NCI-H2107 treated with DMSO at 0.1 percent for 48 hours (cell line): Measurements from ENCODE around the gene WDR89.
"Not testable (repeated sequence)": the region's sequence is repeated elsewhere in the genome, so short reads cannot be mapped to it uniquely, and the experiment has no call there.

Experiments used
- DNase-seq: peaks from one replicate; lab custom pipeline; 2025; ENCODE audit not compliant: unreplicated experiment; lab: John Stamatoyannopoulos, UW

WDR89 gene

DNA sequence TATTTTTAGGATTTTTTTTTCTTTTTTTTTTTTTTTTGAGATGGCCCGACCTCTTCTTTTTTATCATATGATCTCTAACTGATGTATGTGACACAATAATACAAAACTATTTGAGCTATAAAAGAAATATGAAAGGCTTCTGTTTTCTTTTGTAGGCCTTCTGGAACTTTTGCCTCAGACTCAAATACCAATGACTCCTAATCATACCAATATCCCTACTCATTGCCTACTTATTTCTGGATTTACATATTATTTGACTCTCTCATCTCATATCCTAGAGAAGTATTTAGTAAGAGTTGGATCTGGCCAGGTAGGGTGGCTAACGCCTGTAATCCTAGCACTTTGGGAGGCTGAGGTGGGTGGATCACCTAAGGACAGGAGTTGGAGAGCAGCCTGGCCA, 12.7 kb upstream of the WDR89 start:
- DNase-seq: no peak

DNA sequence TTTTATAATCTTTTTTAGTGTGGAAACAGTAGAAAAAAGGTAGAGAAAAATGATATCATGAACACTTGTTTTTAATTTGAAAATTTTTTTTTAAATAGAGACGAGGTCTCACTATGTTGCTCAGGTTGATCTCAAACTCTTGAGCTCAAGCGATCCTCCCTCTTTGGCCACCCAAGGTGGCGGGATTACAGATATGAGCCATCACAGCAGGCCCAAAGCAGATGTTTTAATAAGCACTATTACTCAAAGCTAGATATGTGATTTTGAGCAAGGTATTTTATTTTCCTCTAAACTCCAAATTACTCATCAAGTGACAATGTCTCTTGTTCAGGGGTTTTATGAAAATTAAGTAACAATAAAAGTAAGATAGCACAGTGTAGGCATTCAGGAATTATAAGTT, 10.7 kb upstream of the WDR89 start:
- no peak for DNase-seq

DNA sequence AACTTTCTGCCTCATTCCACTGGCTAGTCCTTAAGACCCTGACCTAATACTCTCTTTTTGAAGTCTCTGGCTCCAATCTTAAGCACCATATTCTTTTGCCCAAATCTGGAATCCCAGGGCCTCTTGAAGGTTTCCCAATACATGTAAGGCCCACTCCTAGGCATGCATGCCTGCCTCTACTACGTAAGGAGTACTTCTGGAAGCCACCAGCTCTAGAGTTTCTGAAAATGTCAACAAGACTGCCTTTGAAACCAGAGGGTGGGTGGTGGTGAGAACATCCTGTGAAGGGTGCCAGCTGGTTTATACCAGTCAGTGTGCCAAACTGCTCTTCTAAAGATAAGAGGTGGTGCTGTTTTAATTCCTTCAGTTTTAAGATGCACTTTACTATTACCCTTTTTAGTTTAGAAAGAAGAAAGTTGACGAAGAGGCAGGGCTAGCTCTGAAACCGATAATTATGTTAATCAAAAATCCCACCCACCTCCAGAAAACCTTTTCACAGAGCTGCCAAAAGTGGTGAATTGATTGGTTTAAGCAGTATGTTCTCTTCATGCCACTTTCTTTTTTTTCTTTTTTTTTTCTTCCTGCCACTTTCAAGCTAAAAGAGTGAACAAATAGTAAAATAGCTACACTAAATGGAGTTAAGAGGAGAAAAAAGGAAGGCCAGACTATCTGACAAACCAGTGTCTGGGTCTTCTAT, 8.7 kb upstream of the WDR89 start:
- no peak for DNase-seq

DNA sequence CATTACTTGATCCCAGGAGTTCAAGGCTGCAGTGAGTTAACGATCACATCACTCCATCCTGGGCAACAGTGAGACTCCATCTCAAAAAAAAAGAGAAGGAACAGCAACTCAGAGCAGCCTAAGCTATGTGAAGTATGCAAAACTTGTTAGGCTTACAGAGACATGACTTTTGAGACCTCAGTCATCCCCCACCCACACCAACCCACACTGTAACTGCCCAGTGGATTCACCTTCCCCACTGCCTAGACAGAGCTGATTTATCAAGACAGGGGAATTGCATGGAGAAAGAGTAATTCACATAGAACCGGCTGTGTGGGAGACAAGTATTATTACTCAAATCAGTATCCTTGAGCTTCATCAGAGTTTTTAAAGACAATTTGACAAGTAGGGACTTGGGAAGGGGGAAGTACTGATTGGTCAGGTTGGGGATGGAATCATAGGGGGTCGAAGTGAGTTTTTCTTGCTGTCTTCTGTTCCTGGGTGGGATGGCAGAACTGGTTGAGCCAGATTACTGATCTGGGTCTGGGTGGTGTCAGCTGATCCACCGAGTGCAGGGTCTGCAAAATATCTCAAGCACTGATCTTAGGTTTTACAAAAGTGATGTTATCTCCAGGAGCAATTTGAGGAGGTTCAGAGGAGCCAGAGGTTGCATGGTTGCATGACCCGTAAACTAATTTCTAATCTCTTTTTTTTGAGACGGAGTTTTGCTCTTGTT, 6.2 kb upstream of the WDR89 start:
- no peak for DNase-seq

DNA sequence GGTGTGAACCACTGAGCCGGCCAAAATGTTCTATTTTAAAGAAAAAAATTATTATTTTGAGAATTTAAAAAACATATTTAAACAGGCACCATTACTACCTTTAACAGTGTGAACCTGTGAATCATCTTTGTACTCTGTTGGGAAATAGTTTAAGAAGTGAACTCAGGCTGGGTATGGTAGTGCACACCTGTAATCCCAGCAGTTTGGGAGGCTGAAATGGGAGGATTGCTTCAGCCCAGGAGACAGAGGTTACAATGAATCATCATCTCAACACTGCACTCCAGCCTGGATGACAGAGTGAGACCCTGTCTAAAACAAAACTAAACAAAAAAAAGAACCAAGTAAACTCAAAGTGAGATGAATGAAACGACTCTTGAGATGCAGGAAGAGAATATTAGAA, 3.1 kb upstream of the WDR89 start:
- DNase-seq: no peak

DNA sequence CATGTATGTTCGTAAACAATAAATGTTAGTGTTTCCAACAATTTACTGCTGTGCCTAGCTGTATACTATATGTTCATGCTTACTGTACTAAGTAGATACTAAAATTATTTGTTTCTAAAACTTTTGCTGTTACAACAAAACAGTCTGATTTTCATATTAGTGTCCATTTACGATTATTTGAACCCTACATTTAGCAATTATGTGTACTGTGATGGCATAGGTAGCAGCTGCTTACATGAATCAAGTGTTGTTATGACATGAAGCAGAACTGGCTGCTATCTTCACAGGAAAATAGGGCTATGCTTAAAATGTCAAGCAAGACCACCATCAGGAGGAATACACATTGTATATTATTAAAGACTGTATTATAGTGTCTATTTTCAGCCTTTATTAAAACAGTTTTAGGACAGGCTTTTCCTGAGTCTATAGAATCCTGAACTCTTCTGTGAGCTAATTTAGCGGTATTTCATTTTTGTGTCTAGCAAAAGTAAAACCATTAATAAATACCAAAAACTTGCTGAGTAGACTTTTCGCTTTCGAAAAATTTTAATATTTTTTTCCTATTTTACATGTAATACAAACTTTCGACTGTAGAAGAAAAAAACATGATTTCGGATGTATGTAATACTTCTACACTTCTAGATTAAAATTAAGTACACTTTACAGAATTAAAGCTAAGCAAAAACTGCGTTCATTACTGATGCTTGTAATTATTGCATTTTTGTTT, 1.1 kb upstream of the WDR89 start:
- no peak for DNase-seq

DNA sequence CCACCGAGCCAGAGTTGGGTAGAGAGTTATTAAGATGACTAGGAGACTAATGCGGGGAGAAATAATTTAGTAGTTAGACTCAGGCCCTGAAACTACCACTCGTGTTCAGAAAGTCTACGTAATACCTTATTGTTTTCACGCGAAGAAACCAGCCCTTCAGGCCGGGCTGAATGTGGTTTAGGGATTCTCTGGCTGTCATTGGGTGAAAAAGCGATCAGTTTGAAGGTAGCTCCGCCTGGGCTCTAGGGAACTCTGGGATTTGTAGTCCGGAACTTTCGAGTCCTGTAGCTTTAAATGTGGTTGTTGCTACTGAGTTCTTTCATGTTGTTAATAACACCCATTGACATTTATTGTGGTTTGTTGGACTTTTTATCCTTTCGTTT, 549 bp upstream of the WDR89 start:
- peak; percentile 99 for DNase-seq

DNA sequence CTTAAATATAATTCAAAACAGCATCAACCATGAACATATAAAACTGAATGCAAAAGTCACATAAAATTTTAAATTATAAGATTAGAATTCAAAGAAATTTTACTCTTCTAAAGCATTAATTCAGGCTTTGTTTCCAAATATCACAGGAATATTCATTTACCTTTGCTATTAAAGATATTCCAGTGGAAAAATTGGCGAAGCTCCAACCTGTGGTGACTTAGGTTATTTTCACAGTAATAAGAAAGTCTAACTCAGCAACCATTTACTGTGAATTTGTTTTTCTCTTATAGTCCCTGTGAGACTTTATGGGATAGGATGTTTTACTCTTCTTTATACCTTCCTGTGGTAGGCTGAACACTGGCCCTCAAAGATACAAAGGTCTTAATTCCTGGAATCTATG, 3.2 kb downstream of the WDR89 start:
- DNase-seq: no peak

DNA sequence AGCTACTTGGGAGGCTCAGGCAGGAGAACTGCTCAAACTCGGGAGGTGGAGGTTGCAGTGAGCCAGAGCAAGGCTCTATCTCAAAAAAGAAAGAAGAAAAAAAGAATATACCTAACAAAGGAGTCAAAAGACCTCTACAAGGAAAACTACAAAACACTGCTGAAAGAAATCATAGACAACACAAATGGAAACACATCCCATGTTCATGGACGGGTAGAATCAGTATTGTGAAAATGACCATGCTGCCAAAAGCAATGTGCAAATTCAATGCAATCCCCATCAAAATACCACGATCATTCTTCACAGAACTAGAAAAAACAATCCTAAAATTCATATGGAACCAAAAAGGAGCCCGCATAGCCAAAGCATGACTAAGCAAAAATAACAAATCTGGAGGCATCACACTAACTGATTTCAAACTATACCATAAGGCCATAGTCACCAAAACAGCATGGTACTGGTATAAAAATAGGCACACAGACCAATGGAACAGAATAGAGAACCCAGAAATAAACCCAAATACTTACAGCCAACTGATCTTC, 5.5 kb downstream of the WDR89 start:
- not testable (repeated sequence) for DNase-seq

DNA sequence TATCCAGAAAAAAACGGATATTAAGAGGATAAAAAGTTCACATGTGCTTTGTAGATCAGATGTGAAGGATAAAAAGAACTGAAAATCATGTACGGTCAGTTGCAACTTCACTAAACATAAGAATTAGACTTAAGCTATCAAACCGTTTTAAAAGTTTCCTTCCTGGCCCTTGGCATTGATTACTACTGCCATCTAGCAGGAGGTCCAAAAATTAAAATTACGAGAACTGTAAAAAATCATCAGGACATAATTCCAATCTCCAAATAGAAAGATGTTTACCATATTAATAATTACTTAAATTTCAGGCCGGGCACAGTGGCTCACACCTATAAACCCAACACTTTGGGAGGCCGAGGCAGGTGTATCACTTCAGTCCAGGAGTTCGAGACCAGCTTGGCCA, 7.9 kb downstream of the WDR89 start:
- no peak for DNase-seq

DNA sequence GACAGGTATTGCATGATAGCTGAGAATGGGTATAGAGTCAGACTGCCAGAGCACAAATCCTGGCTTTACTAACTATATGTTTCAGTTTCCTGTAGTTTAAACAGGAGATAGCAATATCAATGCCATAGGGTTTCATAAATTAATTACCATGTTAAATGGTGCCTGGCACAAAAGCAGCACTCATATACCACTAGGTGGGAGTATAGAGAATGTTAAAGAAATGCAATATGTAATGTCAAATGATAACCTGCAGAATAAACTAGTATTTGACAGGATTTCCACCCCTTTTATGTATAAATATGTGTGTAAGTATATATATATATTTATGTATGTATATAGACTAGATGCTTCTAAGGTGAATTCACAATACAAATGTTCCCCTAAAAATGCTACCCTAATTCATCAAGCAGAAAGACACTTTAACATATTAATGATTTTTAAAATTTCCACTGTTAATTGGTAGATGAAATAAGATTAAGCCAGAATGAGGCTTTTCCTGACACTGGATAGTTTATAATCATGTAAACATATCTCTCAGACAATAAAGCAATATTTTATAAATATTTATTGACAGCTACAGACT, 8.6 kb downstream of the WDR89 start:
- DNase-seq: peak; percentile 32

DNA sequence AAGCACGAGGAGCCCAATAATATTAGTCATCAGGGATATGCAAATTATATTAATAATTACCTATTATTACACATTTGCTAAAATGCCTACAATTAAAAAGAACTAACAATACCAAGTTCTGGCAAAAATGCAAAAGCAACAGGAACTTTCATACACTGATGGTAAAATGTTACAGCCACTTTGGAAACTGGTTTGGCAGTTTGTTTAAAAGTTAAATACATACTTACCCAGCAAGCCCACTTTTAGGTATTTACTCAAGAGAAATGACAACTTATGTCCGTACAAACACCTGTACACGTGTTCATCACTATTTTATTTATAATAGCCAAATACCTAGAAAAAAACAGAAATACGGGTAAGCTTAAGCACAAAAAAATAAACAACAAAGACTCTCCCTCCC, 17.0 kb downstream of the WDR89 start:
- DNase-seq: no peak

DNA sequence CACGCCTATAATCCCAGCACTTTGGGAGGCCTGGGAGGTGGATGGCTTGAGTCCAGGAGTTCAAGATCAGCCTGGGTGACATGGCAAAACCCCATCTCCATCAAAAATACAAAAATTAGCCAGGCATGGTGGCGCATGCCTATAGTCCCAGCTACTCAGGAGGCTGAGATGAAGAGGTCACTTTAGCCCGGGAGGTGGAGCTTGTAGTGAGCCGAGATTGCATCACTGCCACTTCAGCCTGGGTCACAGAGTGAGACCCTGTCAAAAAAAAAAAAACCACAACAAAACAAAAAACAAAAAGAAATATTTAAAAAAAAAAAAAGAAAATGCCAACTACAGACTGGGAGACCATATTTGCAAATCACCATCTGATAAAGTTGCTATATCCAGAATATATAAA, 17.5 kb downstream of the WDR89 start:
- DNase-seq: no peak

DNA sequence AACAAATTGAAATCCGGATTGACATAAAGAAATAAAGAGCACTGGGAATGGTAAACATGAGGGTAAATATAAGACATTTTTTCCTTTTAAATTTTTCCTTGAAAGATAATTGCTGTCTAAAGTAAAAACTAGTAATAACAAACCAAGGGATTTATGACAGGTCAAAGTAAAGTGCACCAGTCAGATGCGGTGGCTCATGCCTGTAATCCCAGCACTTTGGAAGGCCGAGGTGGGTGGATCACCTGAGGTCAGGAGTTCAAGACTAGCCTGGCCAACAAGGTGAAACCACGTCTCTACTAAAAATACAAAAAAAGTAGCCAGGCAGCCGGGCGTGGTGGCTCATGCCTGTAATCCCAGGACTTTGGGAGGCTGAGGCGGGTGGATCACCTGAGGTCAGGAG, 19.7 kb downstream of the WDR89 start:
- not testable (repeated sequence) for DNase-seq

DNA sequence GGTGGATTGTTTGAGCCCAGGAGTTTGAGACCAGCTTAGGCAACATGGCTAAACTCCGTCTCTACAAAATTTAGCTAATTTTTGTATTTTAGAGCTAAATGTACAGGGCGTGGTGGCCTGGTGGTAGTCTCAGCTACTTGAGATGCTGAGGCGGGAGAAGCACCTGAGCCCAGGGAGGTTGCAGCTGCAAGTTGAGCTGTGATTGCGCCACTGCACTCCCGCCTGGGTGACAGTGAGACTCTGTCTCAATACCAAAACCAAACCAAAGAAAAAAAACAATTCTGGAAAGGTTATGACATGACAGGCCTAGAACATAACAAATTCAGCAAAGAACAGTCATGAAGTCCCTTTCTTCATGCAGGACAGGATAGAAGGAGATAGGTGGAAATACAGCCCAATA, 25.7 kb downstream of the WDR89 start:
- DNase-seq: no peak

DNA sequence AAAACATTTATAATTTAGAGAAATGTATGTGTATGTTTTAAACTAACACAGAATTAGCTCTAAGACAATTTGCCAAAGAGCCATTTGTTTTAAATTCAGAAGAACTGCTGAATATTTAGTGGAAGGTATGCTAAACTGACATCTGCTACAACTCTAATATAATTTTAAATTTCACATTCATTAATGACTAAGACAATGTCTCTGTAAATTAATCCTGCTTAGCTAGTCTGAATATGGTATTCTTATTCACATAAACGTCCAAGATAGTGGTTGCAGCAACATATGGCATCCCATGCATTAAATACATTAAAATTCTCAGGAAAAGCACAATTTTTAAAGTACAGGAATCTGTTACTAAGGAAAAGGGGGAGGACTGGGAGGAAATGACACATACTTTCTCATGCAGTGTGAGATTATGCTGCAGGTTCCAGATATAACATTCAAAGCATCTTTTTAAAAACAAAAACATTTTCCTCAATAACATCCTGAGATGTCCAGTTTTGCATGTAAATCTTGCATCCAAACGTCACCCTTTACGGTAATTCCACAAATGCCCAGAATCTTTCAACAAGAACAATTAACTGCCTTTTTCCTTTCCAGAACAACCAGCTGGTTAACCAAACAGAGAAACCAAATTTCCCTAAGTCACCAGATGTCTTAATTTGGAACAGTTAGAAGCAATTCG, 26.9 kb downstream of the WDR89 start:
- DNase-seq: no peak

DNA sequence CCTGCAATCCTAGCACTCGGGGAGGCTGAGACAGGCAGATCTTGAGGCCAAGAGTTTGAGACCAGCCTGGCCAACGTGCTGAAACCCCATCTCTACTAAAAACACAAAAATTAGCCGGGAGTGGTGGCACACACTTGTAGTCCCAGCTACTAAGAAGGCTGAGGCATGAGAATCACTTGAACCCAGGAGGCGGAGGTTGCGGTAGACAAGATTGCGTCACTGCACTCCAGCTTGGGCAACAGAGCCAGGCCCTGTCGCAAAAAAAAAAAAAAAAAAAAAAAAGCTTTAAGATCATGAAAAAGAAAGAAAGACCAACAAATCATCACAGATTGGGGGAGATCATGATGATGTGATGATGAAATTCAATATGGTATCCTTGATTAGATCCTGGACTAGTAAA, 30.6 kb downstream of the WDR89 start:
- DNase-seq: no peak

DNA sequence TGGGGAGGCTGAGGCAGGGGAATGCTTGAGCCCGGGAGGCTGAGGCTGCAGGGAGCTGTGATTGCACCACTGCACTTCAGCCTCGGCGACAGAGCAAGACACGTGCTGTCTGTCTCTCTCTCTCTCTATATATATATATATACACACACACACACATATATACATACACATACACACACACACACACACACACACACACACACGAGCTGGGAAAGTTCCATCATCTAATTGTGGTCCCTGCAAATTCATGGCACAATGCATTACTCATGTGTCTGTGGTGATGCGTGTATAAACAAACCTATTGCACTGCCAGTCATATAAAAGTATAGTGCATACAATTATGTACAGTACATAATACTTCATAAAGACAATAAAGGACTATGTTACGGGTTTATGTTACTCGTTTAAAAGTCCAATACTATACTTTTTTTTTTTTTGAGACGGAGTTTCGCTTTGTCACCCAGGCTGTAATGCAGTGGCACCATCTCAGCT, 36.6 kb downstream of the WDR89 start:
- no peak for DNase-seq

DNA sequence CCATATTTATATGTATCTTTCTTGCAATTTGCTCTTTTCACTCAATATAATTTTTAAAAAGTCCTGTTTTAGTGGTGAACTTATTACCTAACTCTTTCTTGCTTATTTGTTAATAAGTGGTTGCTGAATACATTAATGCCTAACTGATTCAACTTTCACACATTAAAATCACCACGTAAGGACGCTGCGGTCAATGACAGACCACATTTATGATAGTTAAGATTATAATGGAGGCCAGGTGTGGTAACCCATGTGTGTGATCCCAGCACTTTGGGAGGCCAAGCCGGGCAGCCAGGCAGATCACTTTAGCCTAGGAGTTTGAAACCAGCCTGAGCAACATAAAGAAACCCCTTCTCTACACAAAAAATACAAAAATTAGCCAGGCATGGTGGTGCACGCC, 37.0 kb downstream of the WDR89 start:
- no peak for DNase-seq

DNA sequence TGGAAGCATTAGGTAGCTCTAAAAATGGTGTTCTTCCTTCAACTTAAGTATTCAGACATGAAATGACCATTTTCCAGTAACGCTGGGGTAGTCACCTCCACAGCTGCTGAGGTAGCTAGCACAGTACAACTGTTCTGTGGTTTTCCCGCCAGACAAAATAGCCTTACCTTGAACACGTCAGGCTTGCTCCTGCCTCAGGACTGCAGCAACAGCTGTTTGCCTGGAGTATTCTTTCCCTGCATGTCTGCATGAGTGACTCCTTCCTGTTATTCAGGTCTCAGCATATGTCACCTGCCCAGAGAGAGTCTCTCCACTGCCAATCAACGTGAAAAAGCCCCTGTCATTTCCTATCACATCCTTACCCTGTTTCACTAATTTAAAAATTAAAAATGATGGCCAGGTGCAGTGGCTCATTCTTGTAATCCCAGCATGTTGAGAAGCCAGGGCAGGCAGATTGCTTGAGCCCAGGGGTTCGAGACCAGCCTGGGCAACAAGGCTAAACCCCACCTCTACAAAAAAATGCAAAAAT, 37.9 kb downstream of the WDR89 start:
- peak; percentile 91 for DNase-seq

DNA sequence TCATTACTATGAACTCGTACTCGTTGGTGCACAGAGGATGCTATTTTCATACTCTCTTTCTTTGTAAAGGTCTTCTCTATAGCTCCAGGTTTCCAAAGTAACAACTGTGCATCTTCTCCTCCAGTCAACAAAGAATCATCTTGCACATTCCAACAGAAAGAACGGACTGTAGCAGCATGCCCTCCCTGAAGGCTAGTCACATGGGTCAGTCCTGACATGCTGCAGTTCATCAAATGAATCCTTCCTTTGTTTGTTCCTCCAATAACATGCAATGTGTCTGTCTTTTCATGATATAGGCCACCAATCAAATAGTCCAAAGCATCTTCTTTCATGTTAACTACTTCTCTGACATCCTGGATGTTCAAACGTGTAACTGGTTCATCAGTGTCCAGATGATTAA, 42.9 kb downstream of the WDR89 start:
- DNase-seq: no peak
